ENCODE results near the gene AKAP13.
"Not testable (repeated sequence)": the region's sequence is repeated elsewhere in the genome, so short reads cannot be mapped to it uniquely, and the experiment has no call there.

The AKAP13 gene

GRCh38 chr15:85380217-85380811, at the start of gene AKAP13:
TSS of gene AKAP13 (plus strand) at chr15:85380603. CDS start at chr15:85485721, 105,118 bp downstream.
- DNase-seq = peak; percentile 94

GRCh38 chr15:85330901-85331588, 49.4 kb upstream of the AKAP13 start:
- DNase-seq = peak; percentile 84

- DNase-seq = no peak
These were observed 48.6 kb upstream of the AKAP13 start for GRCh38 chr15:85331655-85332285.

GRCh38 chr15:85333132-85333831, 47.1 kb upstream of the AKAP13 start:
- no peak for DNase-seq

- DNase-seq = no peak
These were observed 46.2 kb upstream of the AKAP13 start for GRCh38 chr15:85334241-85334640.

GRCh38 chr15:85335193-85335942, 45.0 kb upstream of the AKAP13 start:
- DNase-seq = no peak

GRCh38 chr15:85336880-85337279, 43.5 kb upstream of the AKAP13 start:
- no peak for DNase-seq

- no peak for DNase-seq
These were observed 42.9 kb upstream of the AKAP13 start for GRCh38 chr15:85337425-85338074.

- no peak for DNase-seq
These were observed 40.1 kb upstream of the AKAP13 start for GRCh38 chr15:85340321-85340665.

- DNase-seq = no peak
These were observed 39.6 kb upstream of the AKAP13 start for GRCh38 chr15:85340852-85341251.

- not testable (repeated sequence) for DNase-seq
These were observed 38.2 kb upstream of the AKAP13 start for GRCh38 chr15:85342163-85342562.

- DNase-seq = not testable (repeated sequence)
These were observed 37.0 kb upstream of the AKAP13 start for GRCh38 chr15:85343443-85343842.

- not testable (repeated sequence) for DNase-seq
These were observed 36.2 kb upstream of the AKAP13 start for GRCh38 chr15:85344241-85344640.

GRCh38 chr15:85344653-85345114, 35.7 kb upstream of the AKAP13 start:
- not testable (repeated sequence) for DNase-seq

GRCh38 chr15:85345196-85345918, 35.0 kb upstream of the AKAP13 start:
- not testable (repeated sequence) for DNase-seq

GRCh38 chr15:85346462-85347084, 33.8 kb upstream of the AKAP13 start:
- DNase-seq = not testable (repeated sequence)

GRCh38 chr15:85347264-85348047, 32.9 kb upstream of the AKAP13 start:
- not testable (repeated sequence) for DNase-seq

- DNase-seq = not testable (repeated sequence)
These were observed 32.2 kb upstream of the AKAP13 start for GRCh38 chr15:85348048-85348766.

GRCh38 chr15:85349062-85349461, 31.3 kb upstream of the AKAP13 start:
- not testable (repeated sequence) for DNase-seq
